ENCODE measurements around the gene DSG4.

Gene DSG4

DNA sequence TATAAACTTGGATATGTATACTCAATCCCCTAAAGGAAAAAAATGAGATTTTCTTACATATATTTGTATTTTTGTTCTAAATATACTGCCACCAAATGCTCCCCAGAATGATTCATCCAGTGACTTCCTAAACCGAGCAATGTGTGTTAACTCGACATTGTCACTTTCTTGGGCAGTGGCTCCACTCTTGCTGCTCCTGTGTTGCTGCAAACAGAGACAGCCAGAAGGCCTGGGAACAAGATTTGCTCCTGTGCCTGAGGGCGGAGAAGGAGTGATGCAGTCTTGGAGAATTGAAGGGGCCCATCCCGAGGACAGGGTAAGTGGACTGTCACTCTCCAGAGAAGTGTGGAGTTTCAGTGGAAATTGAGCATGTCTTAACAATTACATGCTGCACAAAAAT is 32.7 kb downstream of the DSG4 start:
- no peak for DNase-seq

DNA sequence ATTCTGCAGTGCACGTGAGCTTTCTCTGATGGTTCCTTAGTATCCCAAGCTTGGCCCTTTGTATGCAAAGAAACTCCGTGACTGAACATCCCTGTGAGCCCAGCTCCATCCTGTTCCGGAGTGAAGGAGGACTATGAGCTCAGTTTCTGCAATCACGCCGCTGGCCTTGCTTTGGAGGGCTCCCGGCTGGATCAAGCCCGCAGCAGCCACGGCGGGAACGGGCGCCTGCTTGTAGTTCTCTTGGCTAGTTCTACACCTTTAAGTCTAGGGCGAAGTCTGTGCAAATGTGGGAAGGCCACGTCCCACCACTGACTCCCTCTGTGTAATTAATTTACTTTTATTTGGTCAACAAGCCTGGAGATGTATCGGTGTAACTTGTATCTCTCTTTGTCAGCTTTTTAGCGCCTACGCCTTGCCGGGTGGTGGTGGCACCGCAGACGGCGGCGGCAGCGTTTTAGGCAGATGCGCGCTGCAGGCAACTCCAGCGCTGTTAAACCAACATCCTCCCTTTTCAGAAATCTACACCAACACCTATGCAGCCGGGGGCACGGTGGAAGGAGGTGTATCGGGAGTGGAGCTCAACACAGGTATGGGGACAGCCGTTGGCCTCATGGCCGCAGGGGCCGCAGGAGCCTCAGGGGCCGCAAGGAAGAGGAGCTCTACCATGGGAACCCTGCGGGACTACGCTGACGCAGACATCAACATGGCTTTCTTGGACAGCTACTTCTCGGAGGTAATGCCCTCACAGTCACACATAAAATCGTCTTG is 34.3 kb downstream of the DSG4 start:
- no peak for DNase-seq

DNA sequence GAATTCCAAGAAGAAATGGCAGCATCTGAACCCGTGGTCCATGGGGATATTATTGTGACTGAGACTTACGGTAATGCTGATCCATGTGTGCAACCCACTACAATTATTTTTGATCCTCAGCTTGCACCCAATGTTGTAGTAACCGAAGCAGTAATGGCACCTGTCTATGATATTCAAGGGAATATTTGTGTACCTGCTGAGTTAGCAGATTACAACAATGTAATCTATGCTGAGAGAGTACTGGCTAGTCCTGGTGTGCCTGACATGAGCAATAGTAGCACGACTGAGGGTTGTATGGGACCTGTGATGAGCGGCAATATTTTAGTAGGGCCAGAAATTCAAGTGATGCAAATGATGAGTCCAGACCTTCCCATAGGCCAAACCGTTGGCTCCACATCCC is 36.6 kb downstream of the DSG4 start:
- DNase-seq = no peak

DNA sequence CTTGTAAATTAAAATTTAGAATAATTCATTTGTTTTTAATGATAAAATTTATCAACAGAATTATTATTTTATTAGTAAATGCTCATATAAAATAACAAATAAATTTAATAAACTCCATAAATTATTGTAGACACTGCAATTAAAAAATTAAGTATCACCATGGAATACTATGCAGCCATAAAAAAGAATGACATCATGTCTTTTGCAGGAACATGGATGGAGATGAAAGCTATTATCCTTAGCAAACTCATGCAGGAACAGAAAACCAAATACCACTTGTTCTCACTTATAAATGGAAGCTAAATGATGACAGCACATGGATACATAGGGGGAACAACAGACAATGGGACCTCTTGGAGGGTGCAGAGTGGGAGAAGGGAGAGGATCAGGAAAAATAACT is 41.3 kb downstream of the DSG4 start:
- no peak for DNase-seq

DNA sequence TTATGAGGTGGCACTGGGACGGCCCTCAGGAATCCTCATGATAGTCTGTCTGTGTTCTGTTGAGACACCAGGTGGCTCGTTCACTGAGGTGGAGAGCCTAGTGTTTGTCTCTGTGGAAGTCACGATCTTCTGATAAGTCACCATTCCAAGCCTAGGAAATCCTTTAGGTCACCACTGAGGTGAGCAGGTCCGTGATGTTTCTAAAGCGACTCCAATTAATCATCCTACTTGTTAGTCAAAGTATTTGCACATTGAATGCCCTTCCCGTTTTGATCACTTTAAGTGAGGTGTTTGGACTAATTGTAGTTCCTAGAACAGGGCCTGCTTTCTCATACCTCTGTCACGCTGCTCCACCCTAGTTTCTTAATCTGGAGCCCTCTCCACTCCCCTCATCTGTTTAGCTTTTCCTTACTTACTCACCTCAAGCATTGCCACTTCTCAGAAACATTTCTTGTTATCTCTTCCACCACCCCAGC is 42.9 kb downstream of the DSG4 start:
- no peak for DNase-seq

DNA sequence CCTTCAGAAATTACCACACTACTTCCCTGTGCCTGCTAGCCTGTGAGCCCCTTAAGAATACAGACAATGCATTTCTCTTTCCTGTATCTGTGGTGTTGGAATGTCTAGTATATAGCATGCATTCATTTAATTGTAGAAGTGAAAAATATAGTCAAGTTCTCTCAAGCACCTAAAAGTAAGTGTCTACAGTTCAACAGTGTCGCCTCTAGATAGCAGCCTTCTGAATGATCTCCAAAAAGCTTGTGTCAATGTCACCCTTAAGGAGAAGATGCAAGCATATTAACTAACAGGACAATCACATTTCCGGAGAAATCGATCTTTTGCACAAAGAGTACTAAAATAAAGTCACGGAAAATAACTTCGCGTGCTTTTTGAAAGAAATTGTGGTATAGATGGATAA is 43.5 kb downstream of the DSG4 start:
- no peak for DNase-seq

DNA sequence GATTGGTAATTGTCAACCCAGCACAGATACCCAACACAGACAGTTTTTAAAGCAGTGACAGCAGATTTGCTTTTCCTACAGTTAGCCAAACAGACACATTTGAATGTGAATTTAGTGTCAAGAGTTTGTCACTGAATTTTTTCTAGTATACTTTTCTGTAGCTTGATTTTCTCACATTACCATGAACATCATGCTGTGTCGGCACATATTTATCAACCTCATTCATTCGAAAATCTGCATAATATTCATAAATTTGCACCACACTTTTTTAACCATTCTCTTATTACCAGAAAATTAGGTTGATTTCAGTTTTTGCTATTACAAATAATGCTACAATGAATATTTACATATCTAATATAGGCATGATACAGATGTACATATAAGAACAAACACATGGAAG is 43.9 kb downstream of the DSG4 start:
- no peak for DNase-seq

DNA sequence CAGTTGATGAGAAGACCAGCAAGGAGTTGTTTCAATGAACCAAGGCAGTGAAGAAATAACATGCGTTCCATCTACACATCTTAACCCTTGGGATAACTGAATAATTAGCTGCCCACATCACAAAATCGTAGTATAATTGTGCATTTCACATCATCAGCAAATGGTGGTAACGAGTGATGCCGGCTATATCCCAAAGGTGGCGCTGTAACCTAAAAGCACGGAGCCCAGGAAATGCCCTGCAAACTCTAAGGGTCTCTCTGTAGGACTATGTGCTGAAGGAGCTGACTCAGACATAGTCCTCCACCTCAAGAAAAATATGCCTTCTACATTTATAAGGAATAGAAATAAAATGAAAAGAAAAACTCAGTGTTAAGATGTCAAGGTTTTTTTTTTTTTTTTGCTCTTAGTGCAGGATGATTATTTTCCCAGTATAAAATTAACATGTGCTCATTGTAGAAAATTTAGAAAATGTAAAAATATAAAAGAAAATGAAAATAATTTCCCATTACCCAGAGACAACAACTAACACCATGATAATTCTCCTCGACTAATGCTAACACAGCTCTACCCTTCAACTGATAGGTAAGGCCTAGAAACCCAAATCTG is 47.9 kb downstream of the DSG4 start:
- no peak for DNase-seq

DNA sequence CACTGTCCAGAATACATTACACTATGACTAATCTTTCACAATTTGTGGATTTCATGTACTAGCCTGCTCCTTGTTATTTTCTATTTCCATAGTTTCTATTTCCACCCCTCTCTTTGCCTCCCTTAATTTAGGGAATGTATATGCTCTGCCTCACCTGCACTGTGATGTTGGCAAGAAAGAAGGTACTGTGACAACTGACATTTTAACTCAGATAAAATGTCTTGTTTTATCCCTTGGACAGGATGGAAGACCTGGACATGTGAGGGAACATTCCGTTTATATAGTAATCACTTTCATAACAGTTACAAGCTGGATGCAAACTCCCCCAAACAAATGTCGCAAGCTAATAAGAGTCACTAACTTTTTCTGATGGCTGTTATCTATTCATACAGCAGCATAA is 49.4 kb downstream of the DSG4 start:
- DNase-seq = no peak

DNA sequence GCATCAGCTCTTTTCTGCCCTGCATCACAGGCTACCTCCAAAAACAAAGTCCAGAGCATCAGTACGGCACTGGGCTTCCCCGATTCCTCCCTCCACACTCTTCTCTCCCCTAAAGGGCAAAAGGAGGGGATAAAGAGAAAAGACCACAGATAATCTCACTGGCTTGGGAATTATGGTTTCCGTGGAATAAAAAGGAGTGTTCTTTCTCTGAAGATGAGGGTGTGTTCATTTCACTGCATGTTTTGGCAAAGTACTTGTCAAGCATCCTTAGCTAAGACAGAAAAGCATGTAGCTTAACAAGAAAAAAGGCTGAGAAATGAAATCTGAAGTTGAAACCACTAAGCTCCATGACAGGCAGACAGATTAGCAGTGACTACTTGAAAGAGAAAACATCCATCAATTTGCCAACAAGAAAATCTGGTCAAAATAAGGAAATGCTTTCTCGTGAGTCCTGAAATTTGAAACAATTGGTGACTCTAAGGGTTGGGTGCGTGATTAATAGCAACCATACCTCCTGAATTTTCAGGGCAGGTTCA is 50.4 kb downstream of the DSG4 start:
- no peak for DNase-seq

DNA sequence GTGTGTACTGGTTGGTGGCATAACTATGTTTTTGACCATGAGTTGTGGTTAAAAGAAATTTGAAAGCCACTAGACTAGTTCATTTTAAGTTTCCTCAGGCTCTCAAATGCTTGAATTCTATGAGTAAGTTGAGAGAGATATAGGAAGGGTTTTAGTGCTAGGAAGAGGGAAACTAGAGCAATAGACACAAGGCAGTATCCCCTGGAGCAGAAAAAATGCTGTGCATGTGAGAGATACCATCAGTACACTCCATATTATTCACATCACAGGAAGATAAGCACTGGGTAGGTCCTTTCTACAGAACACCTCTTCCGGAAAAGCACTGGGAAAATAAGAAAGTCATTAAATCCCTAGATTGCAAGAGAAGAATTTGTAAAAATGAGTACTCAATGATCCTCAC is 51.6 kb downstream of the DSG4 start:
- no peak for DNase-seq

DNA sequence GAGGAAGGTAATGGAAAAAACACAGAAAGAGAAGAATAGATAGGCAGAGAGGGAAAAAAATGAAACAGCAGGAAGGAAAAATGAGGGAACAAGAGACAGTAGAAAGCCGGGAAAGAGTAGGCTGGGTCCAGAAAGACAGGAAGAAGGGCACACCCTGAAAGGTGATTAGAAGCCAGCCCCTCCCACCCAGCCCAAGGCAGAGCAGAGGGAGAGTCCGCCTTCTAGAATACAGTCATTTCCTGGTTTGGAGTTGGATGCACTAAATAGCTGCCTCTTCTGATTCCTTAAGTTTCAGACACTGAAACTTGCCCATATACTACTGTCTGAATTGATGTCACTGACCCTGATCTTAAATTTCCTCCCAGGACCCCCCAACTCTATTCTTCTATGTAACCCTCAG is 53.0 kb downstream of the DSG4 start:
- no peak for DNase-seq

DNA sequence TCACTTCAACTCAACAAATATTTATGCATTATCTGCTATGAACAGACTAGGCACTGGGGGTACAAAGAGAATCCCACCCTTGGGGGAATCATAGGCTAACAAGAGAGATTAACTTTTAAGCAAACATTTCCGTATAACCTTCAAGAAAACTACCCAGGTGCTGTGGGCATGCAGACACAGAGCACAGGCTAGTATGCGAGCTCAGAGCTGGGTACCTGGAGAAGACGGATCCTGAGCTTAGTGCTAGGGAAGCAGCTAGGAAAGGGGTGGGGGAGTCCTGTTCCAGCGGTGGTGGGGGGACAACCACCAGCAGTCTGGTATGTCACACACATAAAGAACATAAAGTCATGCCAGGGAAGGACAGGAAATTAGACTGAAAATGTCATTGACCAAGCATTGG is 53.5 kb downstream of the DSG4 start:
- DNase-seq = no peak

DNA sequence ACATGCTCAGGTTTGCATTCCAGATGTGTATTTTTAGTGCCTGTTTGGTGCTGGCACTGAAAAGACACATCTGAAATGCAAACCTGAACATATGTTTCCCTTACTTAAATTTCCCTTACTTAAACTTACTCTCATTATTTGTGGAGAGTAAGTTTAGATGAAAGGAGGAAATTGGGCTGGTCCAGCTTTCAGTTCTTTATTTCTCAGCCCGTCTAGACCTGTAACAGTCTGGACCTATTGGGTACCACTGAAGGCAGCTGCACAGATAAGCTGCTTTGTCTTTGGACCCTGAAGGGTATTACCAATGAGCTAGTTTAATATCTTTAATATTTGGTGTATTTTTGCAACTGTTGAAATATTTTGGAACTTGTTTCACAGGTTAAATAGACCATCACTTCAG is 54.0 kb downstream of the DSG4 start:
- no peak for DNase-seq

DNA sequence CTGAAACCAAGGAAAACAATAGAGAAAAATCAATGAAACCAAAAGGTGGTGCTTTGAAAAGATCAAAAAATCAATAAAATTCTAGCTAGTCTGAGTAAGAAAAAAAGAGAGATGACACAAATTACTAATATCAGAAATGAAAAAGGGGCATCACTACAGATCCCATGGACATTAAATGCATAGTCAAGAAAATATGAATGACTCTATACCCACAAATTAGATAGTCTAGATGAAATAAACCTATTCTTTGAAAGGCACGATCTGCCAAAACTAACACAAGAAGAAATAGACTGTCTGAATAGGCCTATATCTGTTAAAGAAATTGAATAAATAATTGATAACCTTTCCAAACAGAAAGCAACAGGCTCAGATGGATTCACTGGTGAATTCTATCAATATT is 55.7 kb downstream of the DSG4 start:
- DNase-seq = no peak

DNA sequence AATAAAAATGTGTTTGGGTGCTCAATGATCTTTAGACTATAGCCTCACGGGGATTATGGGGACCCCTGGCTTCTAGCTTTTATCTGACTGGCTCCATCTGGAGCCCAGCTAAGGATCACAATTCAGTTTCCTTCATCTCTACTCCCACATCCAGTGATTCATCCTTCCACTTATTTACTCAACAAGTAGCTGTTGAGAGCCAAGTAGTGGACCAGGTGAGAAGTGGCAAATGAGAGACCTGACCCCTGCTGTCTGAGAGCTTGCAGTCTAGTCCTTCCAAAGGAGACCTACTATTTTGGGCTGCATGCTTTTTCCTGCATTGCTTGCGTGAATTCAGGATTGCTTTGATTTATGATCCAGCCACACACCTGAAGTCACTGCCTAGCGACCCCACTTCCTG is 60.2 kb downstream of the DSG4 start:
- no peak for DNase-seq

DNA sequence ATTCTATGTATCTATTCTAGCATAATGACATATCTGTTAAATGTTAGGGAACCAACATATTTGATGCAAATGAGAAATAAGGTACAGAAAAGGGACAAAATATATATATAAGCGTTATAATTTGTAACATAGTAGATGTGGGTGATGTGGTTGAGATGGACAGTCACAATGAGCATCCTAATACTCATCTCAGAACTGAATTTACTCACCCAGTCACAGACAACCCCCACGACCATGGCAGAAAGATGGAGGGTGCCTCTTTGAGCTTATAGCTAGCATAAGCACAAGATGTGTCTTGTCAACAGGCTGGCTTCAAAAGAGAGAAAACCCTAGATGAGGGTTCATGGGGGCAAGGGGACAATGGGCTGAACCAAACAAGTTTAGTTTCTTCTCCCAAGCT is 61.8 kb downstream of the DSG4 start:
- no peak for DNase-seq

DNA sequence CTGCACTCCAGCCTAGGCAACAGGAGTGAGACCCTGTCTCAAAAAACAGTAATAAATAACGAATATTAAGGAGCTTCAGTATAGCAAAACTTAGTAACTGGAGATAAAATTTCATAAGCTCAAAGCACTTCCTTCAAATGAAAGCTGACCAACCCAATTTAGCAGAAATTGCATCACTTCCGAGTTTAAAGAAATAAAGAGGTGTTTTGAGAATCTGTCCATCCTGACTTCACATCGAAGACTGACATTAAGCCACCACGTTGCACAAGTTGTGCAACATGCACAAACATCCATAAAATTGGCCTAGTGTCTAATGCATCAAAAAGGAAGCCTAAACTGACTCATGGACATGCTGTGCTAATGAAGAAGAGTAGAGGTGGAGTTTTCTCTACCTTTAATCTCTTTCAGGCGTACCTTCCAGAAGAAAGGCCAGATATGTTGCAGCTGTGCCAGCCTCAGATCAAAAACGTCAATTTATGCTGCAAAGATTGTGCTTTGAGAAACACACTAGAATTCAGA is 63.3 kb downstream of the DSG4 start:
- DNase-seq = no peak

DNA sequence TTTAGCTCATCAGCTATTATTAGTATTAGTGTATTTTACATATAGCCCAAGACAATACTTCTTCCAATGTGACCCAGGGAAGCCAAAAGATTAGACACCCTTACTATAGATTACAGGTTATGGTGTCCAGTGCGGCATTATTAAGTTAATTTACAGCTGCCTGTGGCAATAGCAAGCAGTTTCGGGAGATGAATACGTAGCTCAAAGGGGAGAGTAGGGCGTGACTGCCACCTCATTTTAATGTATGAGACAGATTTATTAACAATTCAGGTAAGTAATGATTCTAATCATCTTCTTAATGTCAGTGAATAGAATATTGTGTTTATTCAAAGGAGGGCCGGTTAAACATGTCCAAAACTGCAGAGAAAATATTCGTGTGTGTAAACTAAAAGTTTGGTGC is 64.2 kb downstream of the DSG4 start:
- DNase-seq = no peak

DNA sequence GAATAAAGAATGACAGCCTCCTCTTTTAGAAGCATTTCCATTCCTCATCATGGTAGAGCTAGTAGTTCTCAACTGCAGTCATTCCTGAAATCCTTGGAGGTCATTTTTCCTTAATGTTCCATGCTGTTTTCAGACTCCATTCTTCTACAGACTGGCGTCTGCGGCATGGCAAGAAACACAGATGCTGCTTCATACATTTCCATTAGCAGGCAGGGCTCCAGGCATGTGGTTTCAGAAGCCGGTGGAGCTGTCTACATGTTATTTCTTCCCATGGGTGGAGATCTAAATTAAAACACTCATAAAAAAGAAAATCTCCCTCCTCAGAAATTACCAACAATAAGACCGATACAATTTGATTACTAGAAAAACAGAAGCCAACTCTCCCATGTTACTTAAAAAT is 64.9 kb downstream of the DSG4 start:
- DNase-seq = no peak

DNA sequence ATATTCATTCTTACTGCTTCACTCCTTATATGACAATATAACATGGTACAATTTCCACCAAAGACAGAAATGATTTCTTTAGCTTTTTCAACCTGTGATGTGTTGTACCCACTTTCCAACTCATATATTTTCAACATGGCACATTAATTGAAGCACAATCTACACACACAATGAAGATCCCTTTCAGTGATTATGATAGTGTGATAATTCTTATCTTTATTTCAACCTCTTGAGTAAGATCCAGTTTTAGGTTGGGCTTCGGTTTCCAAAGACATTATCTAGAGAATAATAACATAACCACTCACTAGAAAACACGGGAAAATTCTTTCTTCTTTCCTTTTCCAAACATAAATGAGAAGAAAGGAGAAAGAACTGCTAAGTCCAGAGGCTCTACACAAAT is 67.6 kb downstream of the DSG4 start:
- DNase-seq = no peak

DNA sequence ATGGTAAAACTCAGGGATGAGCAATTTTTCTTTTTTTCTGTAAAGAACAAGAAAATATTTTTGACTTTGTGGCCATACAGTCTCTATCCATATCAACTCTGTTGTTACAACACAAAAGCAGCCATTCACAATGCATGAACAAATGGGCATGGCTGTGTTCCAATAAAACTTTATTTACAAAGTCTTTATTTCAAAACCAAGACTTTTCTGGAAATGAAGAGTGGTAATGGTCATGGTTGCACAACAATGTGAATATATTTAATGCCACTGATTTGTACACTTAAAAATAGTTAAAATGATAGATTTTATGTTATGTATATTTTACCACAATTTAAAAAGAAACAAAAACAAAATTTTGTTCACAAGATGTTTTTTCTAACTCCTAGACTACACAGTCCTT is 69.3 kb downstream of the DSG4 start:
- no peak for DNase-seq

DNA sequence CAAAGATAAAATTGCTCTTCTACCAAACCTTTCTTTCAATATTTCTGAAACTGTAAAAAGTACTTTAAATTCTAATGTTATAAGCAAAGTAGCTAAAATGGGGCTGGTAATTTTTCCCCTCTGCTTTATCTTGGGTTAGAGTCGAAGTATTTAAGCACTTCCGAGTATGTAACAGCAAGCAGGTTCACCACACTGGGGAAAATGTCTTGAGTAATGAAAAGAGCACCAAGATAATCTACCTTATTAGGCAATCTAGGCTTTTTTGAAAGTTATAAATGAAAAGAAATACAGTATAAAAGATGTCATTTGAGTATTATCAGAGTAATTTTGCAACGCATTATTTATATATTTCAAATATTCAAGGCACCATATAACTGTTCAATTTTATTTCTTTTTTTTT is 70.3 kb downstream of the DSG4 start:
- DNase-seq = no peak

DNA sequence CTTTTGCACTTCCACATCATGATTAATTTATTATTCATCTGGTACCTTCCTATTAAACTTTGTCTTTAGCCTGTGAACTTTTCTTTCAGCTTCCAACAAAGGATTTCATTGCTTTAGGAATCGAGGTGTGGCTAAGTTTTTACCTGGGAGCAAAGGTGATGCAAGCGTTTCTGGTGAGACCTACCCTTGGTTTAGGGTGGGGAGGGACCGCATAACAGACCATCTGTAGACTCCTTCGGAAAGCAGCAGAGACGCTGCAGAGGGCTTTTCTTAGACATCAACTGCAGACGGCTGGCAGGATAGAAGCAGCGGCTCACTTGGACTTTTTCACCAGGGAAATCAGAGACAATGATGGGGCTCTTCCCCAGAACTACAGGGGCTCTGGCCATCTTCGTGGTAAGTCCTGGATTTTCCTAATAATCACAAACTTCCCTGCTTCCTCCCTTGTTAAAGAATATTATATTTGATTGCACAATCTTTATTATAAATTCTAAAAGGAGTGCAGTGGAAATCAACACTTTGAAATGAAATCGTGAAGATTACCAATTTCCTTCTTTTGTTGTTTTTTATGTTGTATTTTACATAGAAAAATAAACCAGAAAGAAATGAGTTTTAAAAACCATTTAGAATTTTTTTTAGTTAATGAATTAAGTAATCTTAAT is 71.1 kb downstream of the DSG4 start, which contains the start of gene DSG3:
TSS of gene DSG3 (plus strand) at position 212 of the 662 bp plus-strand sequence. CDS start at position 349, 137 bp downstream.
- DNase-seq = no peak

Data from activated CD8-positive, alpha-beta memory T cell treated with anti-CD3 and anti-CD28 coated beads for 24 hours (primary cell).